Panc1 (cell line): Measurements from ENCODE around the gene RRM2.

Experiments
- TCF7L2 ChIP-seq: IDR thresholded peaks from 2 replicates; pipeline ENCODE4 v1.6.1; 2011; ENCODE audit warnings: mild to moderate bottlenecking, low read depth, low read length, inconsistent platforms
- TF ChIP-seq, protein P1 (sequence below): fragments of 450-650 bp; IDR thresholded peaks from 2 replicates; pipeline ENCODE4 v1.5.1; 2017; ENCODE audit warnings: mild to moderate bottlenecking

GRCh38 chr2:10095175-10095574 is 27.4 kb upstream of the RRM2 start:
- TF ChIP-seq, protein P1, sequence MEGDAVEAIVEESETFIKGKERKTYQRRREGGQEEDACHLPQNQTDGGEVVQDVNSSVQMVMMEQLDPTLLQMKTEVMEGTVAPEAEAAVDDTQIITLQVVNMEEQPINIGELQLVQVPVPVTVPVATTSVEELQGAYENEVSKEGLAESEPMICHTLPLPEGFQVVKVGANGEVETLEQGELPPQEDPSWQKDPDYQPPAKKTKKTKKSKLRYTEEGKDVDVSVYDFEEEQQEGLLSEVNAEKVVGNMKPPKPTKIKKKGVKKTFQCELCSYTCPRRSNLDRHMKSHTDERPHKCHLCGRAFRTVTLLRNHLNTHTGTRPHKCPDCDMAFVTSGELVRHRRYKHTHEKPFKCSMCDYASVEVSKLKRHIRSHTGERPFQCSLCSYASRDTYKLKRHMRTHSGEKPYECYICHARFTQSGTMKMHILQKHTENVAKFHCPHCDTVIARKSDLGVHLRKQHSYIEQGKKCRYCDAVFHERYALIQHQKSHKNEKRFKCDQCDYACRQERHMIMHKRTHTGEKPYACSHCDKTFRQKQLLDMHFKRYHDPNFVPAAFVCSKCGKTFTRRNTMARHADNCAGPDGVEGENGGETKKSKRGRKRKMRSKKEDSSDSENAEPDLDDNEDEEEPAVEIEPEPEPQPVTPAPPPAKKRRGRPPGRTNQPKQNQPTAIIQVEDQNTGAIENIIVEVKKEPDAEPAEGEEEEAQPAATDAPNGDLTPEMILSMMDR = no peak
- TF ChIP-seq TCF7L2 = no peak
